NCI-H146 treated with DMSO at 0.1 percent for 48 hours (cell line): ENCODE measurements around the gene SLC19A1.

Source experiments
- DNase-seq: peaks from one replicate; lab custom pipeline; 2025; ENCODE audit not compliant: unreplicated experiment; lab: John Stamatoyannopoulos, UW

The SLC19A1 gene

DNA sequence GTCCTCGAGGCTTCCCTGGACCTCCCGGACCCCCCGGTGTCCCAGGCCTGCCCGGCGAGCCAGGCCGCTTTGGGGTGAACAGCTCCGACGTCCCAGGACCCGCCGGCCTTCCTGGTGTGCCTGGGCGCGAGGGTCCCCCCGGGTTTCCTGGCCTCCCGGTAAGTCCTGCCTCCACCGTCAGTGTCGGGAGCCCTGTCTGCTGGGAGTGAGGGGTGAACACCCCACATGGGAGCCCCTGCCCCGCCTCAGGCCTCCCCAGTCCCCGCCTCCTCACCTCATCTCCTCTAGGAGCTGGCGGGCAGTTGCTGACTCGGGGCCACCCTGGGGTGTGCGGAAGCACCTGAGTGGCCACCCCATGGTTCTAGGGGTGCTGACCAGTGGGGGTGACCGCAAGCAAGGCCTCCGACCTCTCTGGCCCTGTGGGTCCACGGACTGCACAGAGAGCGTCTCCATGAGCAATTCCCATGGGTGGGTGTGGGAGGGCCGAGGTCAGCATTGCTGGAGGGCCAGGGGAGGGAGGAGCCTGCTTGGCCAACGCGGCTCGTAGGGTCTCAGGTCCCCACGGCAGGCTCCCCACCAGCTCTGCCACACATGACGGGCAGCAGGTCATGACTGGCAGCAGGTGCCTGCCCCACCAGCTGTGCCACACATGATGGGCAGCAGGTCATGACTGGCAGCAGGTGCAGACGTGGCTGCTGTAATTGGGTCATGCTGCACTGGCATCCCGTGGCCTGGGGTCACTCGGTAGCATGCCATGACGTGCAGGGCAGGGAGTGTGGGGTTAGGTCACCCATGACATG, 61.3 kb downstream of the SLC19A1 start:
- no peak for DNase-seq

DNA sequence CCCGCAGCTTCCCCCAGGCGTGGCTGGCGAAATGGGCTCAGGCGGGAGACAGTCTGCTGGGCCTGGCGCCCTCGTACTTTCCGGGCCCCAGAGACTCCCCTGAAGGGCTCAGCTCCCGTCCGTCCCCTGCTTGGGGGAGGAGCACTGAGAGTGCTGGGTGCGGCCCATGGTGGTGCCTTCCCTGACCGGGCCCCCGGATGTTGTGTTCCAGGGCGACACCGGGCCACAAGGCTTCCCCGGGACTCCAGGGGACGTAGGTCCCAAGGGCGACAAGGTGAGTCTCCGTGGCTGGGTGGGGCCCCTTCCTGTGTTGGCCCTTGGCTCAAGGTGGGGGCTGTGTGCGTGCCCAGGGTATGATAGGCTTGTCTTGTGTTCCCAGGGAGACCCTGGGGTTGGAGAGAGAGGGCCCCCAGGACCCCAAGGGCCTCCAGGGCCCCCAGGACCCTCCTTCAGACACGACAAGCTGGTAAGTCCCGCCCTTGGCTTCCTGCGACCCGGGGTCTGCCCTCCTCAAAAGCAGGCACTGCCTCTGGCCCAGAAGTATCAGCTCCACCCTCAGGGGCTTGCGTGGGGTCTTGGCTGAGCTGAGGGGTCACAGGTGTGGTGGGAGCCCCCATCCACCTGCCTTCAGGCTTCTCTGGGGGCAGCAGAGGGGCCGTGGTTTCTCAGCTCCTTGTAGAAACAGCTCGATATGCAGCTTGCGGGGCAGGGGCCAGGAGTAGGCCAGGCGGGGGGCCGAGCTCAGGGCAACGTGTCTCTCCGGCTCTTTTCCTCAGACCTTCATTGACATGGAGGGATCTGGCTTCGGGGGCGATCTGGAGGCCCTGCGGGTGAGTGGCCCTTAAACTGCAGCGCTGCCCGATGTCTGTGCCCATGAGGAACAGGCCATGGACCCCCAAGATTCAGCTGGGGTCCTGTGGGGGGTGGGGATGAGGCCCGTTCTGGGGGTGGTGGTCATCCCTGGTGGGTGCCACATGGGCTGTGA, 62.3 kb downstream of the SLC19A1 start:
- DNase-seq = no peak

- DNase-seq = no peak
These were observed 63.2 kb downstream of the SLC19A1 start for GRCh38 chr21:45478816-45479669.

DNA sequence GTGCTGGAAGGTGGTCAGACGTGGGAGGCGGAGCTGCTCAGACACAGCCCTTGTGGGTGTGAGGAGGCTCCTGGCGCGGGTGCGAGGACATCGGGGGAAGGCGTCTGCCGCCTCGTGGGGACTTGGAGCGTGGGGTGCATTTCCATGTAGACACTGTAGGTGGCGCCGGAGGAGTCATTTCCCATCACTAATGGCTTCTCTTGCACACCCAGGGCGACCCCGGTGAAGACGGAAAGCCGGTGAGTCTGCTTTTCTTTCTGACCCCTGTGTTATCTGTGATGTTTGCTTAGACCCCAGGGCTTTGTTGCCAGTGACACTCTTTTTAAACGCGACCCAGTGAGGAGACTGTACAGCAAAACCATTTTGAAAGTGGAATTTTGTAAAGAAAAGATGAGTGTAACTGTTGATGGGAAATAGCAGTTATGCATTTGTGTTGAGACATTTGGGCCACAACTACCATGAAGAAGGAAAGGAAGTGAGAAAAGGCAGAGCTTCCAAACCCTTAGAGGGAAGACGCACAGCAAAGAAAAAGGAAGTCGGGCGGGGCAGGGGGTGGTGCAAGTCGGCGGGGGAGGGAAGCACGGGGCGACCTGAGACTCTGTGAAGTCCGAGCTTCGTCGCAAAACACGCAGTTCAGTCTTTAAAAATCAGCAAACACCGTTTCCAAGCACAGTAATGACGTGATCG, 64.0 kb downstream of the SLC19A1 start:
- no peak for DNase-seq

GRCh38 chr21:45477176-45478114, 64.8 kb downstream of the SLC19A1 start:
- DNase-seq = no peak

DNA sequence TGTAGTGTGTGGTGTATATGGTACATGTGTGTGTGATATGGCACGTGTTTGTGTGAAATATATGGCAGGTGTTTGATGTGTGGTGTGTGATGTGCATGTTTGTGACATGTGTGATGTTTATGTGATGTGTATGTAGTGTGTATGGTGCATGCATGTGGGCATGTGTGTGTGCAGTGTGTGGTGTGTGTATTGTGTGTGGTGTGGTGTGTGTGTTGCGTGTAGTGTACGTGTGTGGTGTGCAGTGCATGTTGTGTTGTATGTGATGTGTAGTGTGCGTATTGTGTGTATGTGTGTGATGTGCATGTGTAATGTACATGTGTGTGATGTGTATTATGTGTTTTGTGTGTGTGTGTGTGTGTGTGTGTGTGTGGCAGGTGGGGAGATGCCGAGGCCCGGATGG, 65.7 kb downstream of the SLC19A1 start:
- DNase-seq = no peak

DNA sequence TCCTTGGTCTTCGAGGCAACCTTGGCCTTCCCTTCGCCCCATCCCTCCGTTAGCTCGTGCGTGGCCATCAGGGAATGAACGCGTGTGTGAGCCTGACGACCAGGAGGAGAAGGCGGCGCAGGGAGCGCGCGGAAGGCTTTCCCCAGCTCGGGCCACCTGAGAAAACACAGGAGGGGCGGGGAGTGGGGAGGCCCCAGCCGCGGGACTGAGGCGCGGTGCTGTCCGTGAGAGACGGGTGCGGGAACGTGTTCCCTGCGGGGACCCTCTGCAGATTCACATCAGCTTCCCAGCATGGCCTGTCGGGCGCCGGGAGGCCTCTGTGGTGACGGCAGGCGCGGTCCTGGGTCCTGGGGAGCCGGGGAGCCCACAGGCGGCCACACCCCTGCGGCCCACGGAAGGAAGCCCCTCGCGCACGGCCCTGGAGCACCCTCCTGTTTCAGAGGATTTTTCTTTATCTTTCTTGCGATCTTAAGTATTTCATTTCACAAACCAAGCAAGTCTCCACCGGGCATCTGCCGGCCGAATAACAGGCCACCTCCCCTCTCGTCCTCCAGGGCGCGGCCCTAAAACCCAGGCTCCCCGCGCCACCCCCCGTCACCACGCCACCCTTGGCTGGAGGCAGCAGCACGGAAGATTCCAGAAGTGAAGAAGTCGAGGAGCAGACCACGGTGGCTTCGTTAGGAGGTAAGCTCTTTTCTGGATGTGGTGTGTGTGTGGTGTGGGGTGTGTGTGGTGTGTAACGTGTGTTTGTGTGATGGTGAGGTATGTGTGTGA, 66.3 kb downstream of the SLC19A1 start:
- no peak for DNase-seq

DNA sequence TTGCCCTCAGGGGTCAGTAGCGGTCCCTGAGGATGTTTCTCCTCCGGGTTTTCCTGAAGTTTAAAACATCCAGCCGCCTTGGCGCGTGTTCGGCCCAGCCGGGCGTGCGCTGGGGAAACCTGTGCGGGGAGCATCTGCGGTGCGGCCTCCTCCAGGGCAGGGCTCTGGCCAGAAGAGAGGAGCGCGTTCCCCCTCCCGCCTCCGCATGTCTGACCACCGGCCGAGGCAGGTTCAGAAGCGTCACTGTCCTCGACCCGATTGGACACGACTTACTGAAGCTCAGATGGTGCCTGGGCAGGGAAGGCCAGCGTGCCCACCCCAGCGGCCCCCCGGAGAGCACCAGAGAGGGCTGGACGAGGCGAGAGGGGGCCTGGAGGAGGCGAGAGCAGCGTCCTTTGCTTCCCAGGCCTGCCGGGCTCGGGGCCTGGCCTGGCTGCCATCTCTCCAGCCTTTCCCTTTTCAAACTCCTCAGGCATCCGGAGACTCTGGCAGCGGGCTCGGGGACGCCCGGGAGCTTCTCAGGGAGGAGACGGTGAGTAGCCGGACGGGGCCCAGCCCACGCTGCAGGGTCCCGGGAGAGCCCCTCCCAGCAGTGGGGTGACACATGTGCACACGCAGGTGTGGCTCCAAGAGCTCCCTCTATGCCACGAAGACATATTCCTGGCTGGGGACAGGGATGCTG, 67.1 kb downstream of the SLC19A1 start:
- no peak for DNase-seq

DNA sequence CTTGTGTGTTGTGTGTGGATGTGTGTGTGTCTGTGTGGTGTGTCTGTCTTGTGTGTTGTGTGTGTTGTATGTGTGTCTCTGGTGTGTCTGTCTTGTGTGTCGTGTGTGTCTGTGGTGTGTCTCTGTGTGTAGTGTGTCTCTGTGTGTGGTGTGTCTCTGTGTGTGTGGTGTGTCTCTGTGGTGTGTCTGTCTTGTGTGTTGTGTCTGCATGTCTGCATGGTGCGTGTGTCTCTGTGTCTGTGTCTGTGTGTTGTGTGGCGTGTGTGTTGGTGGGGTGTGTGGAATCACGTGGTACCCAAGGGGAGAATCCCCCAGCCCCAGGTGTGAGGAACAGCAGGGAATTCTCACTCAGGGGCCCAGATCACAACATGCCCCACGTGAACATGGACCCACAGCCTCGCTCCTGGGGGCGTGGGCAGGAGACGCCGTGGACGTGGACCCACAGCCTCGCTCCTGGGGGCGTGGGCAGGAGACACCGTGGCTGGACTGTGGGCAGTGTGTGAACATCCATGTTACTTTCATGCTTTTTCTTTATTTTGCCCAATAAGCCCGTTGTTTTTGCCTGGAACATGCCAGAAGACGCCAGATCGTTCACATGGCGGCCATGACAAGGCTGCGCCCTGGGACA, 67.8 kb downstream of the SLC19A1 start:
- DNase-seq = no peak

DNA sequence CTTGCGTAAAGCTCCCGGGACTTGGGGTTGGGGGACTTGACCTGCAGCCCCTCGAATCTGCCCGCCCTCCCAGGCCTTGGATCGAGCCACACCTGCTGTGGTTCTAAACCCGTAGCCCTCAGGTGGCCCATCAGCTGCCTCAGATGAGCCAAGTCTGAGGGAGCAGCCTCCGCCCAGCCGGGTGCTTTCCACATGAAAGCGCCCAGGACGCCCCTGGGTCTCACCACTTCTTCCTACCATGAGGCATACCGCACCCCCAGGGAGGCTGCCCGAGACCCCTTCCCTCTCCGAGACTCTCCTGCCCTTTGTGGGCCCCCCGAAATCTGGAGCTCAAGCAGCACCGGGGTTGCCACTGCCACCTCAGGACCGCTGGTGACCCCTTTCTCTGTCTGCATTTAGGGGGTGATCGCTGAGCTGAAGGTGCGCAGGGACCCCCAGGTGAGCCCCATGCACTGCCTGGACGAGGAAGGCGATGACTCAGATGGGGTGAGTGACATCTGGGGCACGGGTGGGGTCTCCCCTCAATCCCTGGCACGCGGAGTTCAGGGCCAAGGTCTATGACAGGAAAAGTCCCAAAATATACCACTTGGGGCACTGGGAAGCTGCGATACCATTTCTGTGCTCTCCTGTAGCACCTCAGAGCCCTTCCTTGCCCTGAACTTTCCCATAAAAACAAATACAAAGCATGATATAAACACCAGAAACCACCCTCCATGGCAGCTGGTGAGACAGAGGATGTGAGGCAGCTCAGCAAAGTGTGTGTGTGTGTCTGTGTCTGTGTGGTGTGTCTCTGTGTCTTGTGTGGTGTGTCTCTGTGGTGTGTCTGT, 68.5 kb downstream of the SLC19A1 start:
- no peak for DNase-seq

GRCh38 chr21:45472445-45473365, 69.5 kb downstream of the SLC19A1 start:
- DNase-seq = no peak

DNA sequence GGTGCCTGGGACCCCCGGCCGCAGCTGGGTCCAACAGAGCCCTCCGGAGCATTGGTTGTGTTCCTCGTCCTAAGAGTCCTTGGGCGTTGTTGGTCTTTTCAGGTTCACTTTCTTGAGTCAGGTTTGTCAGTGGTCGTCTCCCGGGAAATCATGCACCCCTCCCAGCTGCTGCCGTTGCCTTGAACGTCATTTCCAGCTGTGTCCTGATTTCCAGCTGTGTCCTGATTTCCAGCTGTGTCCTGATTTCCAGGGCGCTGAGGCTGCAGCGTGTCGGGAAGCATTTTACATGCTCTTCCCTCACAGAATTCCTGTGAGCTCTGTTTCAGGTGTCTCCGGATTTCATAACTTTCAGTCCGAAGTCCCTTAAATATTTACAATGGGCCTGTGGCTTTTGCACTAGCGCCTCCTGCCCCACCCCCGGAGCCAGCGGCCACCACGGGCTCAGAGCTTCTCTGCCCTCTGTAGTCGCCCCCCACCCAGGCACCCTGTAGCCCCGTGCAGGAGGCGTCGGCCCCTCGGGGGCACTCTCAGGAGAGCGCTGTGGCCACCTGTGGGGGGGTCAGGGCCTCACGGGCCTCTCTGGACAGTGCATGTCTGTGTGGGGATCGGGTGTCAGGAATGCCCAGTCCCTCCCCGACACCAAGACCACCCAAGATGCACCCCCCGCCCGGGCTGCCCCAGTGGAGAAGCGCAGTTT, 70.6 kb downstream of the SLC19A1 start:
- DNase-seq = no peak

GRCh38 chr21:45470773-45471524, 71.3 kb downstream of the SLC19A1 start:
- DNase-seq = no peak

DNA sequence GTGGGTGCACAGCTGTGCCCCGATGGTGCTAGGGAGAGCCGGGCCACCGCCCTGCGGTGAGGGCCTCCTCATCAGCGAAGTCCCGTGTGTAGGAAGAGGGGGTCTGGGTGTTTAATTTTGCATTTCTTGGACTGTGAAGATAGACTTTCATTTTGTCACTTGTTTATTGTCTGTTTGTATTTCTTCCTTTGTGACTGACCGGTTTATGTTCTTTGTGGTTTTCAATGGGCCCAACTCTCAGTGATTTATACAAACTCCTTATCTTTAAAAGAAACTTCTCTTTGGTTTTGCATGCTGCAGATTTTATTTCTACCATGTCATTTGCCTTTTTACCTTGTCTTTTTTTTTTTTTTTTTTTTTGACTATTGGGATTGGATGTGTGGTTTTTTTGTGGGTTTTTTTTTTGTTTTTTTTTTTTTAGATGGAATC, 72.1 kb downstream of the SLC19A1 start:
- no peak for DNase-seq
